ENCODE results near the gene DMBT1. TPM values are rescaled to one million over a fixed set of nuclear protein-coding genes. Genes with fewer than 3 reads are reported as not detected.
"Not testable (repeated sequence)": the region's sequence is repeated elsewhere in the genome, so short reads cannot be mapped to it uniquely, and the experiment has no call there.

The DMBT1 gene
- total RNA-seq, 2 experiments from 2014 or later: not detected

GRCh38 chr10:122592161-122592560, 31.6 kb downstream of the DMBT1 start:
- ChIA-PET CTCF (ENCODE audit: unreplicated experiment) (no interaction called here), POLR2A (no interaction called here)

GRCh38 chr10:122617476-122618270, 57.1 kb downstream of the DMBT1 start:
- no peak overlapping the region for H3K4me2 ChIP-seq (ENCODE audit: low read length)
- ChIA-PET POLR2A (no interaction called here), CTCF (ENCODE audit: unreplicated experiment) (no interaction called here)
- no peak overlapping the region for H3K4me3 ChIP-seq (ENCODE audit: low read depth, low read length, poor library complexity, severe bottlenecking)
- no peaks in the 10 kb centered on the region for H4K20me1 ChIP-seq (ENCODE audit: insufficient read depth, low read length)
- no TSS peak for BruUV-seq (replicated peaks)
- H2AFZ ChIP-seq (ENCODE audit: low read length): no peak overlapping the region
- no peaks in the 10 kb centered on the region for H3K36me3 ChIP-seq (ENCODE audit: insufficient read depth, low read length)
- no peaks in the 10 kb centered on the region for H3K9me3 ChIP-seq (ENCODE audit: low read length)
- no peaks in the 10 kb centered on the region for H3K79me2 ChIP-seq (ENCODE audit: insufficient read depth, low read depth, low read length)
- TF ChIP-seq EZH2phosphoT487 (IDR thresholded peaks at IDR 0.05; ENCODE audit: borderline replicate concordance, low read depth, low read length): no peak
- no peak for TF ChIP-seq CTCF (conservative IDR thresholded peaks at IDR 0.05; ENCODE audit: low read length)
- DNase-seq (ENCODE audit: low spot score): no peak
- H3K27ac ChIP-seq (ENCODE audit: low read depth, low read length, poor library complexity, severe bottlenecking): no peak overlapping the region
- H3K4me1 ChIP-seq (ENCODE audit: insufficient read depth, low read length, poor library complexity, severe bottlenecking): no peaks in the 10 kb centered on the region
- H3K9me2 ChIP-seq (ENCODE audit: insufficient read depth, low read length): no peaks in the 10 kb centered on the region
- intact Hi-C loops (cut with micrococcal nuclease; ENCODE audit: unreplicated experiment): no loop called here

More at GRCh38 chr10:122592161-122592560, 31.6 kb downstream of the DMBT1 start:
- intact Hi-C loops (cut with micrococcal nuclease; ENCODE audit: unreplicated experiment): no loop called here
- BruUV-seq (replicated peaks): no TSS peak
- H3K9me3 ChIP-seq (ENCODE audit: low read length): no peaks in the 10 kb centered on the region
- H3K9me2 ChIP-seq (ENCODE audit: insufficient read depth, low read length): no peaks in the 10 kb centered on the region
- no peaks in the 10 kb centered on the region for H3K36me3 ChIP-seq (ENCODE audit: insufficient read depth, low read length)
- H3K4me1 ChIP-seq (ENCODE audit: insufficient read depth, low read length, poor library complexity, severe bottlenecking): no peaks in the 10 kb centered on the region
- no peak overlapping the region for H3K4me3 ChIP-seq (ENCODE audit: low read depth, low read length, poor library complexity, severe bottlenecking)
- no peak overlapping the region for H3K27ac ChIP-seq (ENCODE audit: low read depth, low read length, poor library complexity, severe bottlenecking)
- no peak overlapping the region for H2AFZ ChIP-seq (ENCODE audit: low read length)
- no peaks in the 10 kb centered on the region for H4K20me1 ChIP-seq (ENCODE audit: insufficient read depth, low read length)
- no peak for TF ChIP-seq EZH2phosphoT487 (IDR thresholded peaks at IDR 0.05; ENCODE audit: borderline replicate concordance, low read depth, low read length)
- TF ChIP-seq CTCF (conservative IDR thresholded peaks at IDR 0.05; ENCODE audit: low read length): no peak
- H3K4me2 ChIP-seq (ENCODE audit: low read length): no peak overlapping the region
- no peak for DNase-seq (ENCODE audit: low spot score)
- H3K79me2 ChIP-seq (ENCODE audit: insufficient read depth, low read depth, low read length): no peaks in the 10 kb centered on the region

GRCh38 chr10:122618461-122619165, 58.1 kb downstream of the DMBT1 start:
- CTCF ChIA-PET (ENCODE audit: unreplicated experiment): no interaction called here
- TF ChIP-seq CTCF (conservative IDR thresholded peaks at IDR 0.05; ENCODE audit: low read length): no peak
- no peak for TF ChIP-seq EZH2phosphoT487 (IDR thresholded peaks at IDR 0.05; ENCODE audit: borderline replicate concordance, low read depth, low read length)
- intact Hi-C loops (cut with micrococcal nuclease; ENCODE audit: unreplicated experiment): no loop called here
- POLR2A ChIA-PET: no interaction called here
- Histone ChIP-seq H3K36me3 (ENCODE audit: insufficient read depth, low read length) (no peaks in the 10 kb centered on the region), H3K79me2 (ENCODE audit: insufficient read depth, low read depth, low read length) (no peaks in the 10 kb centered on the region), H2AFZ (ENCODE audit: low read length) (no peak overlapping the region), H3K4me2 (ENCODE audit: low read length) (no peak overlapping the region), H3K9me3 (ENCODE audit: low read length) (no peaks in the 10 kb centered on the region), H4K20me1 (ENCODE audit: insufficient read depth, low read length) (no peaks in the 10 kb centered on the region), H3K27ac (ENCODE audit: low read depth, low read length, poor library complexity, severe bottlenecking) (no peak overlapping the region), H3K9me2 (ENCODE audit: insufficient read depth, low read length) (no peaks in the 10 kb centered on the region), H3K4me1 (ENCODE audit: insufficient read depth, low read length, poor library complexity, severe bottlenecking) (no peaks in the 10 kb centered on the region), H3K4me3 (ENCODE audit: low read depth, low read length, poor library complexity, severe bottlenecking) (no peak overlapping the region)
- BruUV-seq (replicated peaks): no TSS peak
- DNase-seq (ENCODE audit: low spot score): no peak

GRCh38 chr10:122620961-122621360, 60.4 kb downstream of the DMBT1 start:
- H3K79me2 ChIP-seq (ENCODE audit: insufficient read depth, low read depth, low read length); H2AFZ ChIP-seq (ENCODE audit: low read length); H3K36me3 ChIP-seq (ENCODE audit: insufficient read depth, low read length); POLR2A ChIA-PET; DNase-seq (ENCODE audit: low spot score); H4K20me1 ChIP-seq (ENCODE audit: insufficient read depth, low read length); BruUV-seq (replicated peaks); CTCF ChIA-PET (ENCODE audit: unreplicated experiment); H3K27ac ChIP-seq (ENCODE audit: low read depth, low read length, poor library complexity, severe bottlenecking); H3K9me3 ChIP-seq (ENCODE audit: low read length); H3K4me1 ChIP-seq (ENCODE audit: insufficient read depth, low read length, poor library complexity, severe bottlenecking); intact Hi-C loops (cut with micrococcal nuclease; ENCODE audit: unreplicated experiment); H3K4me2 ChIP-seq (ENCODE audit: low read length); H3K9me2 ChIP-seq (ENCODE audit: insufficient read depth, low read length); H3K4me3 ChIP-seq (ENCODE audit: low read depth, low read length, poor library complexity, severe bottlenecking): not testable (repeated sequence)

Data from OCI-LY7 (cell line).